ENCODE data around the gene ERBB4. TPM values are rescaled to one million over a fixed set of nuclear protein-coding genes. Genes with fewer than 3 reads are reported as not detected.

The ERBB4 gene
- total RNA-seq, 3 donors from 2014 or later: 1.6 to 53.1 (median 18.4) TPM

- intact Hi-C loops (cut with DNase I; ENCODE audit: low total_unique reads): no loop called here
- Histone ChIP-seq H3K4me1 (no peaks in the 10 kb centered on the region), H3K27me3 (no peaks in the 10 kb centered on the region), H3K27ac (no peak overlapping the region), H3K36me3 (no peaks in the 10 kb centered on the region), H3K9me3 (no peaks in the 10 kb centered on the region), H3K4me3 (no peak overlapping the region)
- TF ChIP-seq, protein P1, sequence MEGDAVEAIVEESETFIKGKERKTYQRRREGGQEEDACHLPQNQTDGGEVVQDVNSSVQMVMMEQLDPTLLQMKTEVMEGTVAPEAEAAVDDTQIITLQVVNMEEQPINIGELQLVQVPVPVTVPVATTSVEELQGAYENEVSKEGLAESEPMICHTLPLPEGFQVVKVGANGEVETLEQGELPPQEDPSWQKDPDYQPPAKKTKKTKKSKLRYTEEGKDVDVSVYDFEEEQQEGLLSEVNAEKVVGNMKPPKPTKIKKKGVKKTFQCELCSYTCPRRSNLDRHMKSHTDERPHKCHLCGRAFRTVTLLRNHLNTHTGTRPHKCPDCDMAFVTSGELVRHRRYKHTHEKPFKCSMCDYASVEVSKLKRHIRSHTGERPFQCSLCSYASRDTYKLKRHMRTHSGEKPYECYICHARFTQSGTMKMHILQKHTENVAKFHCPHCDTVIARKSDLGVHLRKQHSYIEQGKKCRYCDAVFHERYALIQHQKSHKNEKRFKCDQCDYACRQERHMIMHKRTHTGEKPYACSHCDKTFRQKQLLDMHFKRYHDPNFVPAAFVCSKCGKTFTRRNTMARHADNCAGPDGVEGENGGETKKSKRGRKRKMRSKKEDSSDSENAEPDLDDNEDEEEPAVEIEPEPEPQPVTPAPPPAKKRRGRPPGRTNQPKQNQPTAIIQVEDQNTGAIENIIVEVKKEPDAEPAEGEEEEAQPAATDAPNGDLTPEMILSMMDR (IDR thresholded peaks at IDR 0.05): no peak
- TF ChIP-seq POLR2A (IDR thresholded peaks at IDR 0.05) (no peak), POLR2AphosphoS5 (IDR thresholded peaks at IDR 0.05) (no peak)
- no peak for DNase-seq (ENCODE audit: low spot score in 2 of 2)
Observed at GRCh38 chr2:212530373-212530772, 8.2 kb downstream of the ERBB4 start.

GRCh38 chr2:212528106-212528856 lies 10.3 kb downstream of the ERBB4 start:
- DNase-seq (ENCODE audit: low spot score in 2 of 2): no peak
- H3K4me1 ChIP-seq: no peaks in the 10 kb centered on the region
- H3K27ac ChIP-seq: no peak overlapping the region
- H3K9me3 ChIP-seq: no peaks in the 10 kb centered on the region
- TF ChIP-seq POLR2AphosphoS5 (IDR thresholded peaks at IDR 0.05): no peak
- TF ChIP-seq, protein P1 (IDR thresholded peaks at IDR 0.05): no peak
- no peak for TF ChIP-seq POLR2A (IDR thresholded peaks at IDR 0.05)
- intact Hi-C loops (cut with DNase I; ENCODE audit: low total_unique reads): no loop called here
- no peaks in the 10 kb centered on the region for H3K36me3 ChIP-seq
- no peak overlapping the region for H3K4me3 ChIP-seq
- H3K27me3 ChIP-seq: no peaks in the 10 kb centered on the region

DNA sequence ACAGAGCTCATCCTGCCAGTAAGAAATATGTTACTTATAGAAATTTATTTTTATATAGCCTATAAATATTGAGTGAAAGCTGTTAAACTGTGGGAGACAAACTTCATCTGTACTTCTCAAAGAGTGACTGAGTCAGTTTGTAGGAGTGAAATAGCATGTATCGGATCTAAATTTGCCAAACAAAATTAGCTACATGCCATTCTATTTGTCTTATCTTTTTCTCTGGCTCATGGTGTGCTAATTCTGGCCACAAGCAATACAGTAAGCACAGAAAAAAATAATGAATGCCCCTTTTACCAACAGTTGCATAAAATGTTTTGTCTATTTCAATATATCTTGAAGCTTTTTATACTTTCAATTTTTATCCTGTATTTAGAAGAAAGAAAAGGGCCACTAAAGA lies 12.5 kb downstream of the ERBB4 start:
- intact Hi-C loops (cut with DNase I; ENCODE audit: low total_unique reads): no loop called here

GRCh38 chr2:212523756-212524155 lies 14.8 kb downstream of the ERBB4 start:
- no peaks in the 10 kb centered on the region for H3K36me3 ChIP-seq
- no peak overlapping the region for H3K4me3 ChIP-seq
- DNase-seq (ENCODE audit: low spot score in 2 of 2): no peak
- intact Hi-C loops (cut with DNase I; ENCODE audit: low total_unique reads): no loop called here
- no peaks in the 10 kb centered on the region for H3K9me3 ChIP-seq
- no peaks in the 10 kb centered on the region for H3K4me1 ChIP-seq
- no peaks in the 10 kb centered on the region for H3K27me3 ChIP-seq
- H3K27ac ChIP-seq: no peak overlapping the region
- TF ChIP-seq POLR2A (IDR thresholded peaks at IDR 0.05): no peak
- TF ChIP-seq, protein P1 (IDR thresholded peaks at IDR 0.05): no peak
- no peak for TF ChIP-seq POLR2AphosphoS5 (IDR thresholded peaks at IDR 0.05)

More for the DNA sequence above, 12.5 kb downstream of the ERBB4 start:
- no peak for TF ChIP-seq POLR2A (IDR thresholded peaks at IDR 0.05)
- no peak for TF ChIP-seq POLR2AphosphoS5 (IDR thresholded peaks at IDR 0.05)
- TF ChIP-seq, protein P1 (IDR thresholded peaks at IDR 0.05): no peak
- no peak for DNase-seq (ENCODE audit: low spot score in 2 of 2)
- H3K4me3 ChIP-seq: no peak overlapping the region
- H3K9me3 ChIP-seq: no peaks in the 10 kb centered on the region
- H3K4me1 ChIP-seq: no peaks in the 10 kb centered on the region
- no peaks in the 10 kb centered on the region for H3K36me3 ChIP-seq
- no peaks in the 10 kb centered on the region for H3K27me3 ChIP-seq
- no peak overlapping the region for H3K27ac ChIP-seq

GRCh38 chr2:212520340-212520739 lies 18.3 kb downstream of the ERBB4 start:
- DNase-seq (ENCODE audit: low spot score in 2 of 2): no peak
- Histone ChIP-seq H3K27ac (no peak overlapping the region), H3K4me1 (no peaks in the 10 kb centered on the region), H3K27me3 (no peaks in the 10 kb centered on the region), H3K9me3 (no peaks in the 10 kb centered on the region), H3K4me3 (no peak overlapping the region), H3K36me3 (no peaks in the 10 kb centered on the region)
- intact Hi-C loops (cut with DNase I; ENCODE audit: low total_unique reads): no loop called here
- no peak for TF ChIP-seq POLR2AphosphoS5 (IDR thresholded peaks at IDR 0.05)
- TF ChIP-seq, protein P1 (IDR thresholded peaks at IDR 0.05): no peak
- no peak for TF ChIP-seq POLR2A (IDR thresholded peaks at IDR 0.05)

Measured in breast epithelium (tissue), 4 donors.